Liver (tissue), 3 donors: ENCODE results near the gene FREM1.

Source experiments
- ATF3 ChIP-seq: IDR thresholded peaks from 2 replicates; pipeline ENCODE4 v1.6.1; 2016; ENCODE audit warnings: antibody characterized with exemption
- CTCF ChIP-seq: fragments of 150-350 bp; IDR thresholded peaks from 2 replicates; pipeline ENCODE4 v1.5.1; 2017; ENCODE audit warnings: improper control_type of control experiment, low read depth, low read length; ENCODE audit not compliant: missing input control
- EGR1 ChIP-seq, 2 donors: IDR thresholded peaks; 2 replicates each; pipeline ENCODE4 v1.6.1; 2016 to 2018; ENCODE audit warnings: antibody characterized with exemption in 2 of 2, low read depth in 2 of 2
- FOXA1 ChIP-seq: IDR thresholded peaks from 2 replicates; pipeline ENCODE4 v1.6.1; 2016; ENCODE audit warnings: antibody characterized with exemption
- GABPA ChIP-seq, 2 donors: IDR thresholded peaks in 1 of 2; conservative IDR thresholded peaks in 1 of 2; 2 replicates each; pipeline ENCODE4 v1.6.1; 2016; ENCODE audit warnings: antibody characterized with exemption in 2 of 2, mild to moderate bottlenecking in 1 of 2, moderate library complexity in 1 of 2
- HNF4A ChIP-seq, 2 donors: conservative IDR thresholded peaks; 2 replicates each; pipeline ENCODE4 v1.6.1; 2016; ENCODE audit warnings: antibody characterized with exemption in 2 of 2, mild to moderate bottlenecking in 2 of 2
- HNF4G ChIP-seq: IDR thresholded peaks from 2 replicates; pipeline ENCODE4 v1.6.1; 2016; ENCODE audit warnings: antibody characterized with exemption
- MAX ChIP-seq: IDR thresholded peaks from 2 replicates; pipeline ENCODE4 v1.6.1; 2016; ENCODE audit warnings: antibody characterized with exemption
- RAD21 ChIP-seq, 2 donors: IDR thresholded peaks; 2 replicates each; pipeline ENCODE4 v1.6.1; 2016; ENCODE audit warnings: antibody characterized with exemption in 2 of 2, mild to moderate bottlenecking in 2 of 2
- REST ChIP-seq: IDR thresholded peaks from 2 replicates; pipeline ENCODE4 v1.6.1; 2016; ENCODE audit warnings: antibody characterized with exemption, mild to moderate bottlenecking
- SP1 ChIP-seq: IDR thresholded peaks from 2 replicates; pipeline ENCODE4 v1.6.1; 2018; ENCODE audit warnings: antibody characterized with exemption, mild to moderate bottlenecking
- TAF1 ChIP-seq: conservative IDR thresholded peaks from 2 replicates; pipeline ENCODE4 v1.6.1; 2016; ENCODE audit warnings: antibody characterized with exemption, mild to moderate bottlenecking
- YY1 ChIP-seq: IDR thresholded peaks from 2 replicates; pipeline ENCODE4 v1.6.1; 2016; ENCODE audit warnings: antibody characterized with exemption, mild to moderate bottlenecking
- ZBTB33 ChIP-seq: IDR thresholded peaks from 2 replicates; pipeline ENCODE4 v1.6.1; 2016; ENCODE audit warnings: antibody characterized with exemption
- donor health status: healthy.
- donor health status: healthy.

- TF ChIP-seq CTCF = no peak
- TF ChIP-seq MAX = no peak
- no peak for TF ChIP-seq ZBTB33
- no peak for TF ChIP-seq HNF4G
- no peak for TF ChIP-seq SP1
- TF ChIP-seq YY1 = no peak
- TF ChIP-seq RAD21 (IDR thresholded peaks at IDR 0.05) = no peak
- TF ChIP-seq ATF3 = no peak
- TF ChIP-seq FOXA1 = no peak
- no peak for TF ChIP-seq HNF4A (conservative IDR thresholded peaks at IDR 0.05)
- no peak for TF ChIP-seq GABPA (IDR thresholded peaks at IDR 0.05 in 1 of 2, conservative IDR thresholded peaks at IDR 0.05 in 1 of 2)
- TF ChIP-seq EGR1 (IDR thresholded peaks at IDR 0.05; ENCODE audit: low read depth in 2 of 2) = no peak
- TF ChIP-seq TAF1 = no peak
- TF ChIP-seq REST = no peak
Observed at GRCh38 chr9:14812806-14813205, 97.4 kb downstream of the FREM1 start.
